Hematopoietic multipotent progenitor cell (in vitro differentiated cells): ENCODE measurements around the gene CEACAM6. TPM values are rescaled to one million over a fixed set of nuclear protein-coding genes. Genes with fewer than 3 reads are reported as not detected.
"Not testable (repeated sequence)": the region's sequence is repeated elsewhere in the genome, so short reads cannot be mapped to it uniquely, and the experiment has no call there.

ENCODE experiments used
- DNase-seq, 3 donors: peaks; one replicate each; pipeline ENCODE4 v3.0.0-alpha.2; 2011 to 2015; ENCODE audit warnings: low read depth in 2 of 3, low spot score in 2 of 3
- total RNA-seq: library from RNA; depleted of rRNA; stranded (reverse); fragments of >200 nt; gene quantifications from one replicate; pipeline ENCODE4 v1.2.3, GENCODE V29; 2012

CEACAM6 gene
- total RNA-seq: 0.27 TPM

- DNase-seq: no peak
Observed at GRCh38 chr19:41755328-41755913, at the start of gene CEACAM6. CEACAM6 (plus strand) TSS chr19:41755530; CDS start chr19:41755639, 109 bp downstream.

- peak; percentile 51 to 85 (median 76) for DNase-seq
Observed at GRCh38 chr19:41706741-41707501, 48.4 kb upstream of the CEACAM6 start.

- DNase-seq: no peak
Observed at GRCh38 chr19:41707502-41707812, 47.9 kb upstream of the CEACAM6 start.

- DNase-seq: no peak
Observed at GRCh38 chr19:41707871-41708371, 47.4 kb upstream of the CEACAM6 start.

- no peak for DNase-seq
Observed at GRCh38 chr19:41708481-41708880, 46.8 kb upstream of the CEACAM6 start, which contains the start of gene CEACAM5. CEACAM5 (plus strand) TSS chr19:41708626; CDS start chr19:41708732, 106 bp downstream.

GRCh38 chr19:41709516-41709915 lies 45.8 kb upstream of the CEACAM6 start:
- not testable (repeated sequence) for DNase-seq

GRCh38 chr19:41709951-41710645 lies 45.2 kb upstream of the CEACAM6 start:
- DNase-seq: no peak

GRCh38 chr19:41711376-41712261 lies 43.7 kb upstream of the CEACAM6 start:
- DNase-seq: no peak

GRCh38 chr19:41714598-41714997 lies 40.7 kb upstream of the CEACAM6 start:
- no peak for DNase-seq

- DNase-seq: no peak
Observed at GRCh38 chr19:41718761-41719160, 36.6 kb upstream of the CEACAM6 start.

GRCh38 chr19:41720103-41720502 lies 35.2 kb upstream of the CEACAM6 start:
- DNase-seq: no peak

- DNase-seq: no peak
Observed at GRCh38 chr19:41726493-41726892, 28.8 kb upstream of the CEACAM6 start.

- DNase-seq: no peak
Observed at GRCh38 chr19:41734156-41734555, 21.2 kb upstream of the CEACAM6 start.

GRCh38 chr19:41734585-41734984 lies 20.7 kb upstream of the CEACAM6 start:
- no peak for DNase-seq

- DNase-seq: no peak
Observed at GRCh38 chr19:41735071-41735600, 20.2 kb upstream of the CEACAM6 start.

GRCh38 chr19:41739361-41739760 lies 16.0 kb upstream of the CEACAM6 start:
- DNase-seq: no peak

- no peak for DNase-seq
Observed at GRCh38 chr19:41740415-41741243, 14.7 kb upstream of the CEACAM6 start.

GRCh38 chr19:41741244-41741554 lies 14.1 kb upstream of the CEACAM6 start:
- DNase-seq: no peak

- DNase-seq: peak in 2 of 3 donors; percentile 47 to 76
Observed at GRCh38 chr19:41744850-41745249, 10.5 kb upstream of the CEACAM6 start.

- peak in 2 of 3 donors; percentile 17 to 52 for DNase-seq
Observed at GRCh38 chr19:41745756-41746155, 9.6 kb upstream of the CEACAM6 start.
